Neural cell (in vitro differentiated cells): Measurements from ENCODE around the gene PYGO1. TPM values are rescaled to one million over a fixed set of nuclear protein-coding genes. Genes with fewer than 3 reads are reported as not detected.

Experiments
- H2AFZ ChIP-seq: fragments of 200-600, 300-800 bp; sonication (generic), shearing (Covaris generic); 2 replicates; pipeline ENCODE4 v1.6.0; 2014; ENCODE audit warnings: low read depth, mild to moderate bottlenecking, antibody characterized with exemption, low read length, moderate library complexity
- H3F3A ChIP-seq: fragments of 200-600 bp; shearing (Covaris generic); 2 replicates; pipeline ENCODE4 v1.6.1; 2016; ENCODE audit warnings: mild to moderate bottlenecking, moderate library complexity, mixed read lengths, antibody characterized with exemption, low read length; ENCODE audit not compliant: insufficient read depth, poor library complexity, severe bottlenecking
- H3K27ac ChIP-seq: fragments of 200-600, 300-800 bp; sonication (generic), shearing (Covaris generic); 2 replicates; pipeline ENCODE4 v1.5.1; 2014; ENCODE audit warnings: mild to moderate bottlenecking, low read length, moderate library complexity
- H3K27me3 ChIP-seq: fragments of 300-800, 200-600 bp; sonication (generic), shearing (Covaris generic); 2 replicates; pipeline ENCODE4 v1.6.0; 2014; ENCODE audit warnings: mild to moderate bottlenecking, low read depth, low read length, moderate library complexity; ENCODE audit not compliant: insufficient read depth
- H3K36me3 ChIP-seq: fragments of 300-800, 200-600 bp; sonication (generic), shearing (Covaris generic); 2 replicates; pipeline ENCODE4 v1.5.1; 2014; ENCODE audit warnings: mild to moderate bottlenecking, antibody characterized with exemption, low read length, moderate library complexity; ENCODE audit not compliant: insufficient read depth
- H3K4me2 ChIP-seq: fragments of 300-800, 200-600 bp; sonication (generic), shearing (Covaris generic); 2 replicates; pipeline ENCODE4 v1.6.0; 2014; ENCODE audit warnings: mild to moderate bottlenecking, low read length
- H3K4me3 ChIP-seq: fragments of 300-800, 200-600 bp; sonication (generic), shearing (Covaris generic); 2 replicates; pipeline ENCODE4 v1.5.1; 2014; ENCODE audit warnings: mild to moderate bottlenecking, low read length, moderate library complexity
- H3K79me2 ChIP-seq: fragments of 200-600 bp; shearing (Covaris generic); replicated peaks from 2 replicates; pipeline ENCODE4 v1.6.0; 2014; ENCODE audit warnings: mild to moderate bottlenecking, low read length, moderate library complexity; ENCODE audit not compliant: insufficient read depth
- H3K9ac ChIP-seq: fragments of 300-800, 200-600 bp; sonication (generic), shearing (Covaris generic); 2 replicates; pipeline ENCODE4 v1.6.1; 2016; ENCODE audit warnings: mild to moderate bottlenecking, low read length, mixed read lengths
- H3K9me2 ChIP-seq: fragments of 200-600 bp; shearing (Covaris generic); 2 replicates; pipeline ENCODE4 v1.6.1; 2016; ENCODE audit warnings: mild to moderate bottlenecking, low read length, mixed read lengths; ENCODE audit not compliant: insufficient read depth
- H3K9me3 ChIP-seq: fragments of 200-600, 300-800 bp; sonication (generic), shearing (Covaris generic); 2 replicates; pipeline ENCODE4 v1.6.1; 2016; ENCODE audit warnings: mild to moderate bottlenecking, mixed run types, low read length, moderate library complexity, mixed read lengths
- H4K20me1 ChIP-seq: fragments of 200-600 bp; shearing (Covaris generic); 2 replicates; pipeline ENCODE4 v1.6.1; 2016; ENCODE audit warnings: mild to moderate bottlenecking, mixed run types; ENCODE audit not compliant: insufficient read depth
- EP300 ChIP-seq: fragments of 450-650 bp; conservative IDR thresholded peaks from 2 replicates; pipeline ENCODE4 v1.6.1; 2014; ENCODE audit warnings: antibody characterized with exemption, mild to moderate bottlenecking, moderate library complexity; ENCODE audit not compliant: poor library complexity, severe bottlenecking
- EZH2 ChIP-seq: fragments of 200-600, 300-800 bp; shearing (Covaris generic), sonication (generic); IDR thresholded peaks from 2 replicates; pipeline ENCODE4 v1.6.1; 2014; ENCODE audit warnings: antibody characterized with exemption, low read length, borderline replicate concordance, mild to moderate bottlenecking; ENCODE audit not compliant: insufficient read depth, poor library complexity, severe bottlenecking
- MXI1 ChIP-seq: fragments of 450-650 bp; conservative IDR thresholded peaks from 2 replicates; pipeline ENCODE4 v1.6.1; 2014; ENCODE audit warnings: antibody characterized with exemption, mild to moderate bottlenecking; ENCODE audit not compliant: poor library complexity, severe bottlenecking
- POLR2AphosphoS5 ChIP-seq: IDR thresholded peaks from 2 replicates; pipeline ENCODE4 v1.6.1; 2012
- RAD21 ChIP-seq: fragments of 450-650 bp; conservative IDR thresholded peaks from 2 replicates; pipeline ENCODE4 v1.6.1; 2014; ENCODE audit warnings: antibody characterized with exemption, mild to moderate bottlenecking, moderate library complexity
- SMC3 ChIP-seq: fragments of 450-650 bp; conservative IDR thresholded peaks from 2 replicates; pipeline ENCODE4 v1.6.1; 2014; ENCODE audit warnings: antibody characterized with exemption, mild to moderate bottlenecking, moderate library complexity; ENCODE audit not compliant: poor library complexity
- TAF1 ChIP-seq: IDR thresholded peaks from 2 replicates; pipeline ENCODE4 v1.6.1; 2012; ENCODE audit warnings: low read depth
- polyA plus RNA-seq: library from polyadenylated mRNA; depleted of rRNA; stranded (reverse); fragments of >200 nt; gene quantifications from 2 replicates; pipeline ENCODE4 v1.2.3, GENCODE V29; 2014
- TF ChIP-seq, protein P1 (sequence below): IDR thresholded peaks from 2 replicates; pipeline ENCODE4 v1.6.1; 2012; ENCODE audit warnings: borderline replicate concordance
- TF ChIP-seq, protein P2 (sequence below): fragments of 450-650 bp; IDR thresholded peaks from 2 replicates; pipeline ENCODE4 v1.5.1; 2014; ENCODE audit warnings: antibody characterized with exemption, mild to moderate bottlenecking, moderate library complexity; ENCODE audit not compliant: poor library complexity, severe bottlenecking

Gene PYGO1
- polyA plus RNA-seq, 1 donor from 2014 or later: 27.6 TPM

DNA sequence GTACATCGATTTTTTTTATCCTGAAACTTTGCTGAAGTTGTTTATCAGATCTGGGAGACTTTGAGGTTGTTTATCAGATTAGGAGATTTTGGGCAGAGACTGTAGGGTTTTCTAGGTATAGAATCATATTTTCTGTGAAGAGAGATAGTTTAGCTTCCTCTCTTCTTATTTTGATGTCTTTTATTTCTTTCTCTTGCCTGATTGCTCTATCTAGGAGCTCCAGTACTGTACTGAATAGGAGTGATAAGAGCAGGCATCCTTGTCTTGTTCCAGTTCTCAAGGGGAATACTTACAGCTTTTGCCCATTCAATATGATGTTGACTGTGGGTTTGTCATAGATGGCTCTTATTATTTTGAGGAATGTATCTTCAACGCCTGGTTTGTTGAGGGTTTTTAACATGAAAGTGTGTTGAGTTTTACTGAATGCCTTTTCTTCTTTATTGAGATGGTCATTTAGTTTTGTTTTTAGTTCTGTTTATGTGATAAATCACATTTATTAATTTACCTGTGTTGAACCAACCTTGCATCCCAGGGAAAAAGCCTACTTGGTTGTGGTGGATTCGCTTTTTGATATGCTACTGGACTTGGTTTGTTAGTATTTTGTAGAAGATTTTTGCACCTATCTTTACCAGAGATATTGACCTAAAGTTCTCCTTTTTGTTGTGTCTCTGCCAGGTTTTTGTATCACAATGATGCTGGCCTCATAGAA is 65.2 kb downstream of the PYGO1 start:
- H3K9me3 ChIP-seq: no peaks in the 10 kb centered on the region
- no peaks in the 10 kb centered on the region for H4K20me1 ChIP-seq
- H3K27ac ChIP-seq: no peak overlapping the region
- H3K36me3 ChIP-seq: no peaks in the 10 kb centered on the region
- H3K27me3 ChIP-seq: no peaks in the 10 kb centered on the region
- H3K9ac ChIP-seq: no peak overlapping the region
- no peaks in the 10 kb centered on the region for H3K9me2 ChIP-seq
- no peak overlapping the region for H2AFZ ChIP-seq
- H3K4me2 ChIP-seq: no peak overlapping the region
- no peaks in the 10 kb centered on the region for H3F3A ChIP-seq
- H3K79me2 ChIP-seq: no peaks in the 10 kb centered on the region
- TF ChIP-seq TAF1 (no peak), SMC3 (no peak), EP300 (no peak), POLR2AphosphoS5 (no peak), EZH2 (no peak)
- TF ChIP-seq, protein P1, sequence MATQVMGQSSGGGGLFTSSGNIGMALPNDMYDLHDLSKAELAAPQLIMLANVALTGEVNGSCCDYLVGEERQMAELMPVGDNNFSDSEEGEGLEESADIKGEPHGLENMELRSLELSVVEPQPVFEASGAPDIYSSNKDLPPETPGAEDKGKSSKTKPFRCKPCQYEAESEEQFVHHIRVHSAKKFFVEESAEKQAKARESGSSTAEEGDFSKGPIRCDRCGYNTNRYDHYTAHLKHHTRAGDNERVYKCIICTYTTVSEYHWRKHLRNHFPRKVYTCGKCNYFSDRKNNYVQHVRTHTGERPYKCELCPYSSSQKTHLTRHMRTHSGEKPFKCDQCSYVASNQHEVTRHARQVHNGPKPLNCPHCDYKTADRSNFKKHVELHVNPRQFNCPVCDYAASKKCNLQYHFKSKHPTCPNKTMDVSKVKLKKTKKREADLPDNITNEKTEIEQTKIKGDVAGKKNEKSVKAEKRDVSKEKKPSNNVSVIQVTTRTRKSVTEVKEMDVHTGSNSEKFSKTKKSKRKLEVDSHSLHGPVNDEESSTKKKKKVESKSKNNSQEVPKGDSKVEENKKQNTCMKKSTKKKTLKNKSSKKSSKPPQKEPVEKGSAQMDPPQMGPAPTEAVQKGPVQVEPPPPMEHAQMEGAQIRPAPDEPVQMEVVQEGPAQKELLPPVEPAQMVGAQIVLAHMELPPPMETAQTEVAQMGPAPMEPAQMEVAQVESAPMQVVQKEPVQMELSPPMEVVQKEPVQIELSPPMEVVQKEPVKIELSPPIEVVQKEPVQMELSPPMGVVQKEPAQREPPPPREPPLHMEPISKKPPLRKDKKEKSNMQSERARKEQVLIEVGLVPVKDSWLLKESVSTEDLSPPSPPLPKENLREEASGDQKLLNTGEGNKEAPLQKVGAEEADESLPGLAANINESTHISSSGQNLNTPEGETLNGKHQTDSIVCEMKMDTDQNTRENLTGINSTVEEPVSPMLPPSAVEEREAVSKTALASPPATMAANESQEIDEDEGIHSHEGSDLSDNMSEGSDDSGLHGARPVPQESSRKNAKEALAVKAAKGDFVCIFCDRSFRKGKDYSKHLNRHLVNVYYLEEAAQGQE: no peak
- H3K4me3 ChIP-seq: no peak overlapping the region

DNA sequence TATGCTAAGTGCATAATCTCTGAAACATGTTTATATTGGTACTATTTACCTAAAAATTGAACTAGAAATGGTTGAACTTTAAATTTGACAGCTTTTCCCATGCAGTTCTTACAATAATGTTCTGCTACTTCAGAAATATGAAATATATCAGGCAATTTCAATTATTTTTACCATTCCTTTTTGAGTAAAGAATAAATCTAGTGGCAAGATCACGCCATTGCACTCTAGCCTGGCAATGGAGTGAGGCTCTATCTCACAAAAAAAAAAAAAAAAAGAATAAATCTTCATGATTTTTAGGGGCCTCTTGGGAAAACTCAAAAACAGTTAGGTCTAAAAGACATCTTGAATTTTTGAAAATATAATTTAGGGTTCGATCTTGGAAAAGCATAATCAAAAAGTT is 69.5 kb downstream of the PYGO1 start:
- no peaks in the 10 kb centered on the region for H3K36me3 ChIP-seq
- no peaks in the 10 kb centered on the region for H3F3A ChIP-seq
- H3K27me3 ChIP-seq: no peaks in the 10 kb centered on the region
- H4K20me1 ChIP-seq: no peaks in the 10 kb centered on the region
- H3K4me2 ChIP-seq: no peak overlapping the region
- no peak overlapping the region for H3K4me3 ChIP-seq
- H3K9me2 ChIP-seq: no peaks in the 10 kb centered on the region
- no peaks in the 10 kb centered on the region for H3K79me2 ChIP-seq
- no peak overlapping the region for H2AFZ ChIP-seq
- H3K9me3 ChIP-seq: no peaks in the 10 kb centered on the region
- H3K9ac ChIP-seq: no peak overlapping the region
- no peak overlapping the region for H3K27ac ChIP-seq
- TF ChIP-seq EP300 (no peak), TAF1 (no peak), POLR2AphosphoS5 (no peak), SMC3 (no peak), MXI1 (no peak), EZH2 (no peak), RAD21 (no peak)
- TF ChIP-seq, protein P1: no peak
- TF ChIP-seq, protein P2, sequence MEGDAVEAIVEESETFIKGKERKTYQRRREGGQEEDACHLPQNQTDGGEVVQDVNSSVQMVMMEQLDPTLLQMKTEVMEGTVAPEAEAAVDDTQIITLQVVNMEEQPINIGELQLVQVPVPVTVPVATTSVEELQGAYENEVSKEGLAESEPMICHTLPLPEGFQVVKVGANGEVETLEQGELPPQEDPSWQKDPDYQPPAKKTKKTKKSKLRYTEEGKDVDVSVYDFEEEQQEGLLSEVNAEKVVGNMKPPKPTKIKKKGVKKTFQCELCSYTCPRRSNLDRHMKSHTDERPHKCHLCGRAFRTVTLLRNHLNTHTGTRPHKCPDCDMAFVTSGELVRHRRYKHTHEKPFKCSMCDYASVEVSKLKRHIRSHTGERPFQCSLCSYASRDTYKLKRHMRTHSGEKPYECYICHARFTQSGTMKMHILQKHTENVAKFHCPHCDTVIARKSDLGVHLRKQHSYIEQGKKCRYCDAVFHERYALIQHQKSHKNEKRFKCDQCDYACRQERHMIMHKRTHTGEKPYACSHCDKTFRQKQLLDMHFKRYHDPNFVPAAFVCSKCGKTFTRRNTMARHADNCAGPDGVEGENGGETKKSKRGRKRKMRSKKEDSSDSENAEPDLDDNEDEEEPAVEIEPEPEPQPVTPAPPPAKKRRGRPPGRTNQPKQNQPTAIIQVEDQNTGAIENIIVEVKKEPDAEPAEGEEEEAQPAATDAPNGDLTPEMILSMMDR: no peak
